Stimulated activated effector memory CD8-positive, alpha-beta T cell treated with anti-CD3 and anti-CD28 coated beads, Interleukin-12 subunit alpha, Interleukin-12 subunit beta, amount 100 ng/mL, for 72 hours (primary cell): Measurements from ENCODE around the gene CTXND2.
"Not testable (repeated sequence)": the region's sequence is repeated elsewhere in the genome, so short reads cannot be mapped to it uniquely, and the experiment has no call there.

Source experiments
- ATAC-seq: fragments of 150-1000 bp; cut with Tn5 transposase; 2 replicates; pipeline ENCODE4 v1.10.0; 2021
- DNase-seq, 2 donors: peaks; one replicate each; pipeline ENCODE4 v3.0.0; 2021 to 2022; ENCODE audit warnings: low spot score in 2 of 2
- H3K27ac Mint-ChIP-seq: one replicate; pipeline ENCODE4 v1.8.0; 2022; ENCODE audit warnings: mild to moderate bottlenecking, mixed read lengths
- H3K36me3 Mint-ChIP-seq: one replicate; pipeline ENCODE4 v1.8.0; 2022; ENCODE audit warnings: mild to moderate bottlenecking, mixed read lengths
- H3K4me1 Mint-ChIP-seq: one replicate; pipeline ENCODE4 v1.8.0; 2022; ENCODE audit warnings: mixed read lengths
- H3K4me3 Mint-ChIP-seq: one replicate; pipeline ENCODE4 v1.8.0; 2022; ENCODE audit warnings: mild to moderate bottlenecking, mixed read lengths
- H3K9me3 Mint-ChIP-seq: one replicate; pipeline ENCODE4 v1.8.0; 2022; ENCODE audit warnings: mixed read lengths

Gene CTXND2

GRCh38 chr1:150887018-150887417, at the start of gene CTXND2:
TSS of gene CTXND2 (plus strand) at chr1:150887136. CDS start at chr1:150912315, 25,179 bp downstream.
- DNase-seq (no peak), ATAC-seq (no peak)
- Mint-ChIP-seq H3K36me3 (no peaks in the 10 kb centered on the region), H3K4me1 (peaks cover 31% of the 10 kb centered on the region), H3K27ac (no peak within 1 kb of the TSS), H3K4me3 (no peak within 1 kb of the TSS), H3K9me3 (no peaks in the 10 kb centered on the region)

GRCh38 chr1:150840850-150841249, 46.1 kb upstream of the CTXND2 start:
- H3K4me1 Mint-ChIP-seq, H3K4me3 Mint-ChIP-seq, DNase-seq, H3K9me3 Mint-ChIP-seq, ATAC-seq, H3K27ac Mint-ChIP-seq: not testable (repeated sequence)
- peaks cover 85% of the 10 kb centered on the region for H3K36me3 Mint-ChIP-seq

- Mint-ChIP-seq H3K9me3 (no peaks in the 10 kb centered on the region), H3K36me3 (peaks cover 85% of the 10 kb centered on the region), H3K27ac (peak overlapping the region; percentile 68), H3K4me3 (no peak overlapping the region), H3K4me1 (peaks cover 6% of the 10 kb centered on the region)
- ATAC-seq = peak; percentile 58
- DNase-seq = no peak
Observed at GRCh38 chr1:150841626-150842025, 45.3 kb upstream of the CTXND2 start.

- Mint-ChIP-seq H3K4me1 (peaks cover 10% of the 10 kb centered on the region), H3K4me3 (no peak overlapping the region), H3K27ac (peak overlapping the region; percentile 68), H3K9me3 (no peaks in the 10 kb centered on the region), H3K36me3 (peaks cover 85% of the 10 kb centered on the region)
- ATAC-seq (no peak), DNase-seq (no peak)
Observed at GRCh38 chr1:150842343-150842742, 44.6 kb upstream of the CTXND2 start.

- Mint-ChIP-seq H3K27ac (no peak overlapping the region), H3K4me1 (peaks cover 10% of the 10 kb centered on the region)
Observed at GRCh38 chr1:150842964-150843363, 44.0 kb upstream of the CTXND2 start.

GRCh38 chr1:150843474-150843873, 43.5 kb upstream of the CTXND2 start:
- Mint-ChIP-seq H3K4me1 (peaks cover 10% of the 10 kb centered on the region), H3K9me3 (no peaks in the 10 kb centered on the region), H3K4me3 (no peak overlapping the region), H3K27ac (no peak overlapping the region), H3K36me3 (peaks cover 84% of the 10 kb centered on the region)
- no peak for DNase-seq
- ATAC-seq = no peak

More at GRCh38 chr1:150842964-150843363, 44.0 kb upstream of the CTXND2 start:
- Mint-ChIP-seq H3K9me3 (no peaks in the 10 kb centered on the region), H3K4me3 (no peak overlapping the region), H3K36me3 (peaks cover 85% of the 10 kb centered on the region)
- no peak for ATAC-seq
- no peak for DNase-seq

GRCh38 chr1:150846473-150847146, 40.3 kb upstream of the CTXND2 start:
- Mint-ChIP-seq H3K9me3 (no peaks in the 10 kb centered on the region), H3K27ac (no peak overlapping the region), H3K36me3 (peaks cover 69% of the 10 kb centered on the region), H3K4me3 (no peak overlapping the region), H3K4me1 (peaks cover 10% of the 10 kb centered on the region)
- DNase-seq = no peak
- peak; percentile 90 for ATAC-seq

GRCh38 chr1:150850801-150851362, 36.1 kb upstream of the CTXND2 start:
- DNase-seq, H3K9me3 Mint-ChIP-seq, H3K27ac Mint-ChIP-seq, ATAC-seq, H3K4me3 Mint-ChIP-seq: not testable (repeated sequence)
- peaks cover 16% of the 10 kb centered on the region for H3K4me1 Mint-ChIP-seq
- H3K36me3 Mint-ChIP-seq = peaks cover 81% of the 10 kb centered on the region

GRCh38 chr1:150852734-150853133, 34.2 kb upstream of the CTXND2 start:
- H3K4me3 Mint-ChIP-seq = not testable (repeated sequence)

GRCh38 chr1:150863724-150864123, 23.2 kb upstream of the CTXND2 start:
- H3K4me3 Mint-ChIP-seq = no peak overlapping the region
- DNase-seq (no peak), ATAC-seq (no peak)
- H3K27ac Mint-ChIP-seq = no peak overlapping the region
- H3K36me3 Mint-ChIP-seq = peaks cover 44% of the 10 kb centered on the region
- peaks cover 31% of the 10 kb centered on the region for H3K4me1 Mint-ChIP-seq
- no peaks in the 10 kb centered on the region for H3K9me3 Mint-ChIP-seq

More at GRCh38 chr1:150852734-150853133, 34.2 kb upstream of the CTXND2 start:
- peaks cover 81% of the 10 kb centered on the region for H3K36me3 Mint-ChIP-seq
- not testable (repeated sequence) for H3K4me1 Mint-ChIP-seq, H3K27ac Mint-ChIP-seq, H3K9me3 Mint-ChIP-seq, ATAC-seq, DNase-seq

- Mint-ChIP-seq H3K36me3 (peaks cover 44% of the 10 kb centered on the region), H3K4me1 (peaks cover 28% of the 10 kb centered on the region)
- not testable (repeated sequence) for H3K4me3 Mint-ChIP-seq, ATAC-seq, H3K27ac Mint-ChIP-seq, H3K9me3 Mint-ChIP-seq, DNase-seq
Observed at GRCh38 chr1:150864200-150864599, 22.7 kb upstream of the CTXND2 start.

- H3K4me1 Mint-ChIP-seq = peaks cover 30% of the 10 kb centered on the region
- H3K36me3 Mint-ChIP-seq = peaks cover 42% of the 10 kb centered on the region
- ATAC-seq (no peak), DNase-seq (no peak)
- no peak overlapping the region for H3K4me3 Mint-ChIP-seq
- no peak overlapping the region for H3K27ac Mint-ChIP-seq
- H3K9me3 Mint-ChIP-seq = no peaks in the 10 kb centered on the region
Observed at GRCh38 chr1:150869683-150870082, 17.3 kb upstream of the CTXND2 start.

- Mint-ChIP-seq H3K9me3 (no peaks in the 10 kb centered on the region), H3K4me1 (peaks cover 23% of the 10 kb centered on the region), H3K27ac (no peak overlapping the region), H3K4me3 (no peak overlapping the region), H3K36me3 (peaks cover 40% of the 10 kb centered on the region)
- ATAC-seq = no peak
- no peak for DNase-seq
Observed at GRCh38 chr1:150872572-150872971, 14.4 kb upstream of the CTXND2 start.

- no peak overlapping the region for H3K4me3 Mint-ChIP-seq
- H3K27ac Mint-ChIP-seq = no peak overlapping the region
- ATAC-seq (no peak), DNase-seq (no peak)
- peaks cover 16% of the 10 kb centered on the region for H3K4me1 Mint-ChIP-seq
- no peaks in the 10 kb centered on the region for H3K9me3 Mint-ChIP-seq
- peaks cover 40% of the 10 kb centered on the region for H3K36me3 Mint-ChIP-seq
Observed at GRCh38 chr1:150873521-150873920, 13.4 kb upstream of the CTXND2 start.

- no peak for DNase-seq
- H3K27ac Mint-ChIP-seq = peak overlapping the region; percentile 79
- no peak for ATAC-seq
- H3K36me3 Mint-ChIP-seq = peaks cover 40% of the 10 kb centered on the region
- peaks cover 14% of the 10 kb centered on the region for H3K4me1 Mint-ChIP-seq
- no peaks in the 10 kb centered on the region for H3K9me3 Mint-ChIP-seq
- peak overlapping the region; percentile 73 for H3K4me3 Mint-ChIP-seq
Observed at GRCh38 chr1:150874455-150875196, 12.3 kb upstream of the CTXND2 start.
